ENCODE results near the gene PAGE2B. TPM values are rescaled to one million over a fixed set of nuclear protein-coding genes. Genes with fewer than 3 reads are reported as not detected.

The PAGE2B gene
- total RNA-seq, 1 experiment from 2014 or later = not detected

- Histone ChIP-seq H3K27ac (ENCODE audit: low read depth, low read length, poor library complexity, severe bottlenecking) (no peak within 1 kb of the TSS), H3K36me3 (ENCODE audit: insufficient read depth, low read length, poor library complexity, severe bottlenecking) (no peaks in the 10 kb centered on the region), H3K4me3 (ENCODE audit: low read depth, low read length, poor library complexity, severe bottlenecking) (no peak within 1 kb of the TSS), H3K4me1 (ENCODE audit: insufficient read depth, low read length, poor library complexity, severe bottlenecking) (no peaks in the 10 kb centered on the region), H3K27me3 (replicated peaks; ENCODE audit: insufficient read depth, low read depth, low read length, poor library complexity) (no peaks in the 10 kb centered on the region), H3K9me3 (ENCODE audit: low read depth, low read length, poor library complexity, severe bottlenecking) (no peaks in the 10 kb centered on the region)
- ChIA-PET POLR2A (ENCODE audit: low non-redundant PET) (interaction anchor here (0.5 kb wide), 1 partner anchor 784 kb away, joined by 5 read pairs; no protein-coding TSS in a partner anchor), CTCF (no interaction called here)
- DNase-seq (ENCODE audit: low spot score) = no peak
- intact Hi-C loops (cut with micrococcal nuclease; ENCODE audit: unreplicated experiment) = no loop called here
- BruUV-seq (replicated peaks) = no TSS peak
- TF ChIP-seq EZH2 (IDR thresholded peaks at IDR 0.05; ENCODE audit: borderline replicate concordance, low read depth, low read length, poor library complexity, severe bottlenecking) = no peak
- TF ChIP-seq CTCF (conservative IDR thresholded peaks at IDR 0.05; ENCODE audit: low read depth, low read length) = no peak
Observed at GRCh38 chrX:55030271-55031205, 44.3 kb upstream of the PAGE2B start, which contains the start of gene ALAS2. ALAS2 (minus strand) TSS chrX:55030977; CDS start chrX:55026000, 4,977 bp downstream.

GRCh38 chrX:55033429-55033828 lies 41.4 kb upstream of the PAGE2B start:
- intact Hi-C loops (cut with micrococcal nuclease; ENCODE audit: unreplicated experiment) = no loop called here
- POLR2A ChIA-PET (ENCODE audit: low non-redundant PET) = no interaction called here
- CTCF ChIA-PET = no interaction called here
- H3K4me3 ChIP-seq (ENCODE audit: low read depth, low read length, poor library complexity, severe bottlenecking) = no peak overlapping the region
- BruUV-seq (replicated peaks) = no TSS peak
- no peak for TF ChIP-seq CTCF (conservative IDR thresholded peaks at IDR 0.05; ENCODE audit: low read depth, low read length)
- no peak for TF ChIP-seq EZH2 (IDR thresholded peaks at IDR 0.05; ENCODE audit: borderline replicate concordance, low read depth, low read length, poor library complexity, severe bottlenecking)
- H3K4me1 ChIP-seq (ENCODE audit: insufficient read depth, low read length, poor library complexity, severe bottlenecking) = no peaks in the 10 kb centered on the region
- no peaks in the 10 kb centered on the region for H3K27me3 ChIP-seq (replicated peaks; ENCODE audit: insufficient read depth, low read depth, low read length, poor library complexity)
- H3K36me3 ChIP-seq (ENCODE audit: insufficient read depth, low read length, poor library complexity, severe bottlenecking) = no peaks in the 10 kb centered on the region
- no peak for DNase-seq (ENCODE audit: low spot score)
- H3K9me3 ChIP-seq (ENCODE audit: low read depth, low read length, poor library complexity, severe bottlenecking) = no peaks in the 10 kb centered on the region
- H3K27ac ChIP-seq (ENCODE audit: low read depth, low read length, poor library complexity, severe bottlenecking) = no peak overlapping the region

- ChIA-PET CTCF (no interaction called here), POLR2A (ENCODE audit: low non-redundant PET) (no interaction called here)
- H3K27ac ChIP-seq (ENCODE audit: low read depth, low read length, poor library complexity, severe bottlenecking) = no peak overlapping the region
- no peak for DNase-seq (ENCODE audit: low spot score)
- no peak overlapping the region for H3K4me3 ChIP-seq (ENCODE audit: low read depth, low read length, poor library complexity, severe bottlenecking)
- H3K4me1 ChIP-seq (ENCODE audit: insufficient read depth, low read length, poor library complexity, severe bottlenecking) = no peaks in the 10 kb centered on the region
- H3K27me3 ChIP-seq (replicated peaks; ENCODE audit: insufficient read depth, low read depth, low read length, poor library complexity) = no peaks in the 10 kb centered on the region
- BruUV-seq (replicated peaks) = no TSS peak
- H3K36me3 ChIP-seq (ENCODE audit: insufficient read depth, low read length, poor library complexity, severe bottlenecking) = no peaks in the 10 kb centered on the region
- no peaks in the 10 kb centered on the region for H3K9me3 ChIP-seq (ENCODE audit: low read depth, low read length, poor library complexity, severe bottlenecking)
- intact Hi-C loops (cut with micrococcal nuclease; ENCODE audit: unreplicated experiment) = no loop called here
- TF ChIP-seq CTCF (conservative IDR thresholded peaks at IDR 0.05; ENCODE audit: low read depth, low read length) (no peak), EZH2 (IDR thresholded peaks at IDR 0.05; ENCODE audit: borderline replicate concordance, low read depth, low read length, poor library complexity, severe bottlenecking) (no peak)
Observed at GRCh38 chrX:55039471-55039870, 35.4 kb upstream of the PAGE2B start.
